IPS DF 19.7 (cell line): ENCODE measurements around the gene FERMT3.
A peak's percentile ranks its signal among the peaks of the same experiment; 100 is the strongest.

Source experiments
- DNase-seq: peaks from one replicate; pipeline ENCODE4 v3.0.0-alpha.2; 2013; ENCODE audit warnings: low read depth, low spot score

Gene FERMT3

GRCh38 chr11:64185693-64186491 lies 20.6 kb upstream of the FERMT3 start, which contains the start of gene STIP1:
Gene STIP1 (plus strand): TSS chr11:64186171. CDS start chr11:64186262, 91 bp downstream.
- DNase-seq, result peak; percentile 100

GRCh38 chr11:64186492-64187165 lies 19.9 kb upstream of the FERMT3 start:
- DNase-seq, result no peak

GRCh38 chr11:64192434-64192833 lies 14.1 kb upstream of the FERMT3 start:
- DNase-seq, result no peak

GRCh38 chr11:64196626-64197025 lies 9.9 kb upstream of the FERMT3 start:
- DNase-seq, result no peak

- no peak for DNase-seq
Measured at GRCh38 chr11:64198511-64198910, 8.0 kb upstream of the FERMT3 start.

- DNase-seq, result no peak
Measured at GRCh38 chr11:64201543-64201942, 5.0 kb upstream of the FERMT3 start.

GRCh38 chr11:64202992-64203391 lies 3.5 kb upstream of the FERMT3 start:
- no peak for DNase-seq

- DNase-seq, result no peak
Measured at GRCh38 chr11:64203421-64204079, 3.0 kb upstream of the FERMT3 start.

- no peak for DNase-seq
Measured at GRCh38 chr11:64204080-64204440, 2.5 kb upstream of the FERMT3 start.

GRCh38 chr11:64204464-64204989 lies 2.0 kb upstream of the FERMT3 start:
- DNase-seq, result peak; percentile 50

GRCh38 chr11:64207256-64208085 lies 950 bp downstream of the FERMT3 start:
- DNase-seq, result no peak

- no peak for DNase-seq
Measured at GRCh38 chr11:64208086-64208795, 1.7 kb downstream of the FERMT3 start.

GRCh38 chr11:64208796-64209562 lies 2.5 kb downstream of the FERMT3 start:
- no peak for DNase-seq

GRCh38 chr11:64209563-64209843 lies 3.0 kb downstream of the FERMT3 start:
- no peak for DNase-seq

GRCh38 chr11:64210301-64211020 lies 3.9 kb downstream of the FERMT3 start:
- no peak for DNase-seq

GRCh38 chr11:64211181-64211872 lies 4.8 kb downstream of the FERMT3 start:
- no peak for DNase-seq

GRCh38 chr11:64216879-64217278 lies 10.4 kb downstream of the FERMT3 start:
- DNase-seq, result no peak

- DNase-seq, result no peak
Measured at GRCh38 chr11:64218628-64219353, 12.3 kb downstream of the FERMT3 start.
